A549 (cell line): ENCODE data around the gene TMC7.
A peak's percentile ranks its signal among the peaks of the same experiment; 100 is the strongest.

Experiments used
- CEBPB ChIP-seq, 2 experiments: fragments of >200 bp in 1 of 2; sonication (Bioruptor Twin) in 1 of 2; formaldehyde crosslinking in 1 of 2; IDR thresholded peaks; 2 replicates each; pipeline ENCODE4 v1.6.1; 2012 to 2016
- CTCF ChIP-seq: fragments of >200 bp; sonication (Bioruptor Twin); formaldehyde crosslinking; IDR thresholded peaks from 3 replicates; pipeline ENCODE4 v1.5.1; 2016
- HOXA7 ChIP-seq: fragments of 250-450 bp; sonication (Bioruptor Pico); IDR thresholded peaks from 2 replicates; pipeline ENCODE4 v1.5.0; 2020; ENCODE audit warnings: mild to moderate bottlenecking, moderate library complexity
- JUNB ChIP-seq: fragments of >200 bp; sonication (Bioruptor Twin); formaldehyde crosslinking; IDR thresholded peaks from 2 replicates; pipeline ENCODE4 v1.6.1; 2016

GRCh38 chr16:19067349-19068236, 83.9 kb downstream of the TMC7 start, which contains the start of gene COQ7:
- no peak for TF ChIP-seq CTCF
- TF ChIP-seq CEBPB (IDR thresholded peaks at IDR 0.05) = peak; percentile 72 to 89; a peak in 3 of 4 replicates
- no peak for TF ChIP-seq HOXA7 (CRISPR knock-in tag)
- no peak for TF ChIP-seq JUNB
